Measurements from ENCODE around the gene EMCN.
"Not testable (repeated sequence)": the region's sequence is repeated elsewhere in the genome, so short reads cannot be mapped to it uniquely, and the experiment has no call there.

Gene EMCN

GRCh38 chr4:100517864-100518341 is at the start of gene EMCN:
TSS of gene EMCN (minus strand) at chr4:100518022. CDS start at chr4:100517914, 108 bp downstream.
- DNase-seq: no peak

- DNase-seq: no peak
These were observed 48.6 kb upstream of the EMCN start for GRCh38 chr4:100566396-100566795.

GRCh38 chr4:100557306-100557705 is 39.5 kb upstream of the EMCN start:
- DNase-seq: no peak

GRCh38 chr4:100555611-100556337 is 38.0 kb upstream of the EMCN start:
- DNase-seq: no peak

- no peak for DNase-seq
These were observed 30.4 kb upstream of the EMCN start for GRCh38 chr4:100548200-100548560.

GRCh38 chr4:100547541-100548199 is 29.8 kb upstream of the EMCN start:
- no peak for DNase-seq

GRCh38 chr4:100545427-100545826 is 27.6 kb upstream of the EMCN start:
- no peak for DNase-seq

GRCh38 chr4:100540131-100540530 is 22.3 kb upstream of the EMCN start:
- DNase-seq: no peak

- DNase-seq: no peak
These were observed 21.9 kb upstream of the EMCN start for GRCh38 chr4:100539706-100540105.

GRCh38 chr4:100533741-100534140 is 15.9 kb upstream of the EMCN start:
- DNase-seq: no peak

GRCh38 chr4:100530161-100530560 is 12.3 kb upstream of the EMCN start:
- DNase-seq: not testable (repeated sequence)

GRCh38 chr4:100525686-100526085 is 7.9 kb upstream of the EMCN start:
- no peak for DNase-seq

- DNase-seq: no peak
These were observed 1.4 kb upstream of the EMCN start for GRCh38 chr4:100519205-100519604.

- no peak for DNase-seq
These were observed 1.6 kb downstream of the EMCN start for GRCh38 chr4:100516225-100516624.

- DNase-seq: no peak
These were observed 5.9 kb downstream of the EMCN start for GRCh38 chr4:100511896-100512295.

- no peak for DNase-seq
These were observed 7.3 kb downstream of the EMCN start for GRCh38 chr4:100510551-100510950.

GRCh38 chr4:100509386-100509785 is 8.4 kb downstream of the EMCN start:
- no peak for DNase-seq

GRCh38 chr4:100508691-100509090 is 9.1 kb downstream of the EMCN start:
- no peak for DNase-seq

GRCh38 chr4:100504086-100504874 is 13.5 kb downstream of the EMCN start:
- no peak for DNase-seq

- DNase-seq: no peak
These were observed 20.0 kb downstream of the EMCN start for GRCh38 chr4:100497791-100498190.

GRCh38 chr4:100495074-100495473 is 22.7 kb downstream of the EMCN start:
- DNase-seq: no peak

GRCh38 chr4:100494166-100494565 is 23.7 kb downstream of the EMCN start:
- DNase-seq: no peak

- no peak for DNase-seq
These were observed 24.1 kb downstream of the EMCN start for GRCh38 chr4:100493756-100494155.

- DNase-seq: no peak
These were observed 25.7 kb downstream of the EMCN start for GRCh38 chr4:100492129-100492528.
